ENCODE measurements around the gene TRIM10.

- no peak for TF ChIP-seq RAD21 (IDR thresholded peaks at IDR 0.05; ENCODE audit: low read depth)
- no peak for TF ChIP-seq CREB1 (IDR thresholded peaks at IDR 0.05; ENCODE audit: low read depth)
- no peak for TF ChIP-seq EGR1 (IDR thresholded peaks at IDR 0.05)
- no peak for TF ChIP-seq FOXM1 (IDR thresholded peaks at IDR 0.05; ENCODE audit: borderline replicate concordance, low read depth)
- TF ChIP-seq EP300 (IDR thresholded peaks at IDR 0.05; ENCODE audit: borderline replicate concordance): no peak
- no peak for TF ChIP-seq TAF1 (IDR thresholded peaks at IDR 0.05; ENCODE audit: low read depth)
- no peak for TF ChIP-seq CEBPB (IDR thresholded peaks at IDR 0.05)
- TF ChIP-seq MAX (IDR thresholded peaks at IDR 0.05): no peak
- TF ChIP-seq USF1 (IDR thresholded peaks at IDR 0.05): no peak
- no peak for TF ChIP-seq YY1 (IDR thresholded peaks at IDR 0.05; ENCODE audit: low read depth)
- no peak for TF ChIP-seq NFIC (IDR thresholded peaks at IDR 0.05)
Measured at GRCh38 chr6:30163918-30164654, 3.1 kb upstream of the TRIM10 start.

Data from Ishikawa (cell line).